ENCODE measurements around the gene THRB. TPM values are rescaled to one million over a fixed set of nuclear protein-coding genes. Genes with fewer than 3 reads are reported as not detected.

THRB gene
- total and polyA plus RNA-seq, 10 donors, result 1.00 to 26.6 (median 16.2) TPM

DNA sequence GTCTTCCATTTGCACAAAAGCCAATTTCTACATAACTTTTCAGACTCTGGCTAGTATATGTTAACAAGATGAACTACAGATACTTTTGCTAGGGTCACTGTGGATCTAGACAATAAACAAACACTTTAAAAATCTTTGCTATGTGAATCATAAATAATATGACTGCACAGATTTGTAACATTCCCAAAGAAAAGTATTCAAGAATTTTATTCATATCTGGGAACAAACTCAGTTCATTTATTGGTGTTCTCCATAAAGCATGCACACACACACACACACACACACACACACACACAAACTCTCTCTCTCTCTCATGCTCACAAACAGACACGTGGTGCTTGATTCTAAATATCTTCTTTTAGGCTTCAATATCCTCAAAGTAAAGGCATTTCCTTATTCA is 18.8 kb upstream of the THRB start:
- Histone ChIP-seq H3K4me1 (peaks cover 0 to 2% (median 0%) of the 10 kb centered on the region in 6 donors), H3K27ac (no peak overlapping the region), H3K27me3 (replicated peaks in 1 of 7) (peaks cover 0 to 1% (median 0%) of the 10 kb centered on the region in 7 donors), H3K4me3 (no peak overlapping the region), H3K9me3 (no peaks in the 10 kb centered on the region), H3K36me3 (no peaks in the 10 kb centered on the region)
- TF ChIP-seq, protein P1, sequence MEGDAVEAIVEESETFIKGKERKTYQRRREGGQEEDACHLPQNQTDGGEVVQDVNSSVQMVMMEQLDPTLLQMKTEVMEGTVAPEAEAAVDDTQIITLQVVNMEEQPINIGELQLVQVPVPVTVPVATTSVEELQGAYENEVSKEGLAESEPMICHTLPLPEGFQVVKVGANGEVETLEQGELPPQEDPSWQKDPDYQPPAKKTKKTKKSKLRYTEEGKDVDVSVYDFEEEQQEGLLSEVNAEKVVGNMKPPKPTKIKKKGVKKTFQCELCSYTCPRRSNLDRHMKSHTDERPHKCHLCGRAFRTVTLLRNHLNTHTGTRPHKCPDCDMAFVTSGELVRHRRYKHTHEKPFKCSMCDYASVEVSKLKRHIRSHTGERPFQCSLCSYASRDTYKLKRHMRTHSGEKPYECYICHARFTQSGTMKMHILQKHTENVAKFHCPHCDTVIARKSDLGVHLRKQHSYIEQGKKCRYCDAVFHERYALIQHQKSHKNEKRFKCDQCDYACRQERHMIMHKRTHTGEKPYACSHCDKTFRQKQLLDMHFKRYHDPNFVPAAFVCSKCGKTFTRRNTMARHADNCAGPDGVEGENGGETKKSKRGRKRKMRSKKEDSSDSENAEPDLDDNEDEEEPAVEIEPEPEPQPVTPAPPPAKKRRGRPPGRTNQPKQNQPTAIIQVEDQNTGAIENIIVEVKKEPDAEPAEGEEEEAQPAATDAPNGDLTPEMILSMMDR (IDR thresholded peaks at IDR 0.05 in 8 of 11, conservative IDR thresholded peaks at IDR 0.05 in 3 of 11), result no peak
- TF ChIP-seq POLR2A (IDR thresholded peaks at IDR 0.05), result no peak
- TF ChIP-seq POLR2AphosphoS5 (IDR thresholded peaks at IDR 0.05), result no peak
- no peak for DNase-seq
- WGBS, 5 donors, result 59 to 81% (median 73%) methylated on average over 1 of the region's 1 CpG
- intact Hi-C loops (cut with DNase I; ENCODE audit: low total_unique reads), result no loop called here

GRCh38 chr3:24512564-24513197 is 18.0 kb upstream of the THRB start:
- H3K4me3 ChIP-seq, result no peak overlapping the region
- H3K4me1 ChIP-seq, result peaks cover 0 to 8% (median 2%) of the 10 kb centered on the region in 6 donors
- DNase-seq, result no peak
- TF ChIP-seq POLR2A (IDR thresholded peaks at IDR 0.05) (no peak), POLR2AphosphoS5 (IDR thresholded peaks at IDR 0.05) (no peak)
- TF ChIP-seq, protein P1 (IDR thresholded peaks at IDR 0.05 in 8 of 11, conservative IDR thresholded peaks at IDR 0.05 in 3 of 11), result no peak
- intact Hi-C loops (cut with DNase I; ENCODE audit: low total_unique reads), result no loop called here
- H3K27ac ChIP-seq, result no peak overlapping the region
- H3K36me3 ChIP-seq, result no peaks in the 10 kb centered on the region
- H3K9me3 ChIP-seq, result no peaks in the 10 kb centered on the region
- 87 to 91% (median 89%) methylated on average over 5 of the region's 5 CpGs for WGBS, 5 donors
- no peaks in the 10 kb centered on the region for H3K27me3 ChIP-seq (replicated peaks in 1 of 7)

DNA sequence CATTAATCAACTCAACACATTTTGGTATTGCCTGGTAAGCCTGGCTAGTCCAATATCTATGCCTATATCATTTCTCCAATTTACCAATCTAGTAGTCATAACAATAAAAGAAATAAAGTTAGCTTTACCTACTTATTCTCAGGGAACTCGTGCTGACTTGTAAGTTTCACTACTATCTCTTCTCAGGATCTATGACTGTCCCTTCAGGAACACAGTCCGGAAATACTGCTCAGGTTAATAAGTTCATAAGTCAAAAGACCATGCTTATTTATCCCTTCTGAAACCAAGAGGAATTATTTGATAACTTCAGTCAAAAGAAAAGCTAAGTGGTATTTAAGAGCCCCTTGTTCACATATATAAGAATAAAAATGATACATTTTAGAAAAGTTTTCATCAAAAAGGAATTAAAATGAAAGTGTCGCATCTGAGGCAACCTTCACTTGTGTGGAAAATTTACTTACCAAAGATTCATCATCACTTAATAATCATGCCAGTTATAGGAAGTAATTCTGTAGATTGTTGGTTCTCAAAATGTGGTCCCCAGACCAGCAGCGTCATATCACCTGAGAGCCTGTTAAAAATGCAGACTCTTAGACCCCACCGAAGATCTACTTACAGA is 15.5 kb upstream of the THRB start:
- WGBS, 5 donors, result 79 to 91% (median 88%) methylated on average over 5 of the region's 5 CpGs
- no peaks in the 10 kb centered on the region for H3K36me3 ChIP-seq
- H3K4me1 ChIP-seq, result peaks cover 0 to 17% (median 4%) of the 10 kb centered on the region in 6 donors
- no peak for DNase-seq
- TF ChIP-seq POLR2A (IDR thresholded peaks at IDR 0.05) (no peak), POLR2AphosphoS5 (IDR thresholded peaks at IDR 0.05) (no peak)
- TF ChIP-seq, protein P1 (IDR thresholded peaks at IDR 0.05 in 8 of 11, conservative IDR thresholded peaks at IDR 0.05 in 3 of 11), result no peak
- H3K27ac ChIP-seq, result no peak overlapping the region
- intact Hi-C loops (cut with DNase I; ENCODE audit: low total_unique reads), result no loop called here
- no peaks in the 10 kb centered on the region for H3K27me3 ChIP-seq (replicated peaks in 1 of 7)
- H3K4me3 ChIP-seq, result no peak overlapping the region
- H3K9me3 ChIP-seq, result no peaks in the 10 kb centered on the region

DNA sequence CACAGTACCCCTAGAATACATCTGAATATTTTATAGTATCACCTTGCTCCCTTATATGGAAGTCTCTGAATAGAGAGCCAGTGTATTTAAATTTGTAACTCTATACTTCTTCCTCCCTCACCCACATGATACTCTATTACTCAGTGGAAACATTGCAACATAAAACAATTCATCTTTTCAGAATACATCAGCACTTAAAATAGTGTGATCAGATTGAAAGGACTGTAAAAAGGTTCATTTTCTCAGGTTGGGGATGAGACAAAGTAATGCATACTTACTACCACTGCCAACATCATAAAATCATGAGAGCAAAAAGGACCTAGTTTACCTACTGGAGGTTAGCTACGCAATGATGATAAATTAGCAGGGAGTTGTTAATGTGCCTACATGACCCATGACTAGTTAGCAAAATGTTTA is 13.8 kb upstream of the THRB start:
- intact Hi-C loops (cut with DNase I; ENCODE audit: low total_unique reads), result no loop called here
- WGBS, 5 donors, result 93 to 97% (median 96%) methylated on average over 1 of the region's 1 CpG
- no peak overlapping the region for H3K4me3 ChIP-seq

More for the DNA sequence above, 13.8 kb upstream of the THRB start:
- TF ChIP-seq POLR2A (IDR thresholded peaks at IDR 0.05) (no peak), POLR2AphosphoS5 (IDR thresholded peaks at IDR 0.05) (no peak)
- TF ChIP-seq, protein P1 (IDR thresholded peaks at IDR 0.05 in 8 of 11, conservative IDR thresholded peaks at IDR 0.05 in 3 of 11), result no peak
- H3K4me1 ChIP-seq, result peaks cover 0 to 31% (median 9%) of the 10 kb centered on the region in 6 donors
- no peaks in the 10 kb centered on the region for H3K9me3 ChIP-seq
- no peak for DNase-seq
- H3K36me3 ChIP-seq, result no peaks in the 10 kb centered on the region
- no peaks in the 10 kb centered on the region for H3K27me3 ChIP-seq (replicated peaks in 1 of 7)
- peak overlapping the region in 4 of 8 donors; percentile 12 to 72 (median 60) for H3K27ac ChIP-seq
